GM18499 (cell line): Measurements from ENCODE around the gene PIP5KL1.

Source experiments
- ATAC-seq: cut with Tn5 transposase; IDR thresholded peaks from one replicate; pipeline ENCODE4 v1.9.1; 2021; ENCODE audit warnings: moderate number of reproducible peaks; ENCODE audit not compliant: insufficient read depth, unreplicated experiment

The PIP5KL1 gene

DNA sequence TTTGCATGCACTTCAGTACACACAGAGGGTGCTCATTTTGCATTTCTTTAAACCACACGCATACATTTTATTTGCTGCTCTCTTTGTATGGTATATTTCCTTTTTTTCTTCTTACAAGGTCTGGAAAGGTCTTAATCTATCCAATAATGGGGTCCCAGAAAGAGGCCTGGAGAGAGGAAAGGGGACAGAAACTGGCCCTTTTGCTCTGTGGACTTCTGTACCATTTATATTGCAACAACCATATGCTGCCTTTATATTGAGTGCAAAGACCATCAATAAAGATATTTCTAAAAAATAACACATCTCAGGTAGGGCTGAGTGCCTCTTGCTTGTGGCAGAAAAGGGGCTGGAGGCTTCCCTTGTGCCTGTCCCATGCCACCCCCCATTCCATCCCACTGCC, 22.6 kb upstream of the PIP5KL1 start:
- ATAC-seq: no peak

DNA sequence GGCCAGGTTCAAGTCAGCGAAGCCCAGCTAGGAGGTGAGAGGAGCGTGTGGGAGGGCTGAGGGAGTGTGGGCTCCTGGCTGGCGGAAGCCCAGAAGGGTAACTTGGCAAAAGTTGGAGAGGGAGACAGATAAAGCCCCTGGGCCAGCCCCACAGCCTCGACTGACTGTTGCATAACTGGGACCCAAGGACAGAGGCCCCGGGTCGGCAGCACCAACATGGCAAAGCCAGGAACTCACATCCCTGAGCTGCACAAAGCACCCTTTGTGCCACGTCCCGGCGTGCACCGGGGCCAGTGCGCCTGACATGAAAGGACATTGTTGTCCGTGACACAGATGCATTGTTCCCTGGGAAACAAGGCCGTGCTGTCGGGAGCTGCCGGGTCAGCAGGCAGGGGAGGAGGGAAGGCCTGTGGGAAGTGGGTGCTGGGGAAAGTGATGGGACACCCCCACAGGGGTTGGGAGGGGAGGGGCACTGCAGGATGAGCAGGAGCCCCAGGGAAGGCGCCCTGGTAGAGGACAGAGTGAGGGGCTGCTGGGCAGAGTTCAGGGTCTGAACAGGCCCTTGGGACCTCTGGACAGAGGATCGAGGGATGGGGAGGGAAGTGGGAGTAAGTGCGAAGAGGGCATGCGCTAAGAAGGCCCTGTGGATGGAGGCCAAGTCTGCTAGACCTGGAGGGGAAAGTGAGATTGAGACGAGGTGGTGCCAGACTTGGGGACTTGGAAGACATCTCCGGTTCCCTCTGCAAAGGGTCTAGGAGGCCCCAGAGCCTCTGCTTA, 20.1 kb upstream of the PIP5KL1 start:
- no peak for ATAC-seq

- ATAC-seq: no peak
Measured at GRCh38 chr9:127949827-127950512, 19.4 kb upstream of the PIP5KL1 start.

- ATAC-seq: no peak
Measured at GRCh38 chr9:127947841-127948710, 17.5 kb upstream of the PIP5KL1 start.

GRCh38 chr9:127946728-127947127, 16.2 kb upstream of the PIP5KL1 start:
- ATAC-seq: no peak

- ATAC-seq: no peak
Measured at GRCh38 chr9:127945942-127946341, 15.4 kb upstream of the PIP5KL1 start.

- ATAC-seq: no peak
Measured at GRCh38 chr9:127945338-127945737, 14.8 kb upstream of the PIP5KL1 start.

DNA sequence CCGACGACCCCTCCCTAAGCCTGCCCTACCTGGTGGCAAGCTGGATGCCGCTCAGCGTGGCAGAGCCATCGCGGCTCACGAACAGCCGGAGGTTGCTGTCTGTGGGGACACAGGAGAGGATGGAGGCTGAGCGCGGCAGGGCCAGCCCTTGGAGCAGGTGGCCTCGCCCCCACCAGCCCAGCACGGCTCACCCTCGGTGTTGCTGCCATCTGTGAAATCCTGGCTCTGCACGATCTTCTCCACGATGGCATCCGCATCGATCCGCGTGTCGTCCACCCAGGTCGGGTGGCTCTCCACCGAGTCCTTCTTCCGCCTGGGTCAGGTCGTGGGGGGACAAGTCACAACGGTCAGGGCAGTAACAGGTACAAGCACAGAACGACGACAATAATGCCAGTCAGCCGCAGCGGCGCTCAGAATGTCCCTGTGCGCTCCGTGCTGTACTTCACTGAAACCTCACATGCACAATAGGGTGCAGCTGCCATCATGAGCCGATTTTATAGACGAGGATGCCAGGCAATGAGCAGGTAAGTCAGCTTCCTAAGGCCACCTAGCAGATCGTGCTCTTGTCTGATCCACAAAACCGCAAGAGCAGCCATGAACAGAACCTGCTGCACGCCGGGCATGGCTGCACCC, 14.1 kb upstream of the PIP5KL1 start:
- ATAC-seq: no peak

DNA sequence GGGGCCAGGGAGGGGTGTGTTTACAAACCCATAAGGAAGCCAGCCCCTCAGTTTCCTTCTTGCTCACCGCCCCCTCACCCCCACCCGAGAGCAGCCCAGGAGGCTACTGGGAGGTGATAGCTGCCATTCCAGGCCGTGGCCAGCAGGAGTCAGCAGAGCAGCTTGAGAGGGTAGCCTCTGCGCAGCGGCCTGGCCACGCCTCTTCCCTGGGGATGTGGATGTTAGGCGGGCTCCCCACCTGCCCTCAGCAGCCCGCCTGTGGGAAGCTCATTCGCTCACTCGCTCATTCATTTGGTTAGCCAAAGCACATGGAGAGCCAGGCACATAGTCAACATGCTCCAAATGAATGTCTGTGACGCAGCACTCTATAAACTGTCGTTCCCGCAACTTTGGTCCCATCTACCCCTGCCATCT, 13.2 kb upstream of the PIP5KL1 start:
- no peak for ATAC-seq

GRCh38 chr9:127943011-127943662, 12.6 kb upstream of the PIP5KL1 start:
- ATAC-seq: no peak

GRCh38 chr9:127942216-127943010, 11.8 kb upstream of the PIP5KL1 start:
- ATAC-seq: no peak

GRCh38 chr9:127941961-127942215, 11.3 kb upstream of the PIP5KL1 start:
- ATAC-seq: no peak

DNA sequence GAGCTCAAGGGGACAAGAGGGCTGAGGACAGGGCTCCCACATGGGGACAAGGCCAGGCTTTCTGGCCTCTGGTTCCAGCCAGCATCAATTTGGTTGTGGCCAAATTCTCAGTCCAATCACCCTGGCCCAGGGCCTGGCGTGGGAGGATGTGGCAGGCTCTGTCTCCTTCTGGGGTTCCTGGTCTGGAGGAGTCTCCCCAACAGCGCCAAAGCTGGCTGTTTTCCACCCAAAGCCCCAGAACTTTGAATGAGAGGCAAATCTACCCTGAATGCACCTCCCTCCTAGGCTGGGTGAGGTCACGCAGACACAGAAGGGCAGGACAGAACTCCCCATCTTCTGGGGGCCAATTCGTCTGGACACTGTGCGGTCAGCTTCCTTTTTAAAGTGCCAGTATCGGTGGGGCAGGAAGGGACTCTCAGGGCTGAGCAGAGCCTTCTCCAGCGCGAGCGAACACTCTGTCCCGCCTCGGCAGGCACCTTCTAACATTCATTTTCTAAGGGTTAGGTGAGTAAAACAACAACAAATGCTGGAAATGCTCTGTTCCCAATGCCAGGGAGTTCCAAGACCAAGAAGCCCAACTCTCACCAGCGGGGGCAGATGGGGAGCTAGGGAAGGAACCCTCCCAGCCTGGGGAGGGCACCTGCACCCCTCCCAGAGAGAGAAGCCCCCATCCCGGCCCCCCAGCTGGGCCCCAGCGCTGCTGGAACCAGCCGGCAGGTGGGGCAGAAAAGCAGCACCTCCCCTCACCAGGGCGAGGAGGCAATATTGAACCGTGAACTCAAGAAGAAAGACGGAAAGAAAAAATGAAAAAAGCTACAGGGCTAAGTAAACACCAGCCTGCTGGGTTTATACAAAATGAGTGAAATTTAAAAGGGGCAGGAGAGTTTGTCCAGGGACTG, 10.7 kb upstream of the PIP5KL1 start:
- no peak for ATAC-seq

- ATAC-seq: no peak
Measured at GRCh38 chr9:127940593-127940992, 10.0 kb upstream of the PIP5KL1 start.

DNA sequence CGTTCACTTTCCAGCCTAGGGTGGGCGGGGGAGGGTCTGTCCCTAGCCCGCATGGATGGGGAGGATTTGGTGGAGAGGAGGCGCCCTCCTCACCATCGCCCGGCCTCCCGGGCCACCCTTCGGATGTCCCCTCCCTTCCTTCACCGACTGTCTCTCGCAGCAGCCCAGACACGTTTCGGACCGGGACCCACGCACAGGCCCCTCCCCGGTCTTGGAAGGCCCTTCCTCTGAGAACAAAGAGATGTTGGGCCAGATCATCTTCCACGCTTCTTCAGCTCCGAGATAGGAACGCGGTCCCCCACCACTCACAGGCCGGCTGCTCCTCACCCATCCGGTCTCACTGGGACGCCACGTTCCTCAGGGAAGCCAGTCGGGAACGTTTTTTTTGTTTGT, 7.7 kb upstream of the PIP5KL1 start:
- ATAC-seq: no peak

DNA sequence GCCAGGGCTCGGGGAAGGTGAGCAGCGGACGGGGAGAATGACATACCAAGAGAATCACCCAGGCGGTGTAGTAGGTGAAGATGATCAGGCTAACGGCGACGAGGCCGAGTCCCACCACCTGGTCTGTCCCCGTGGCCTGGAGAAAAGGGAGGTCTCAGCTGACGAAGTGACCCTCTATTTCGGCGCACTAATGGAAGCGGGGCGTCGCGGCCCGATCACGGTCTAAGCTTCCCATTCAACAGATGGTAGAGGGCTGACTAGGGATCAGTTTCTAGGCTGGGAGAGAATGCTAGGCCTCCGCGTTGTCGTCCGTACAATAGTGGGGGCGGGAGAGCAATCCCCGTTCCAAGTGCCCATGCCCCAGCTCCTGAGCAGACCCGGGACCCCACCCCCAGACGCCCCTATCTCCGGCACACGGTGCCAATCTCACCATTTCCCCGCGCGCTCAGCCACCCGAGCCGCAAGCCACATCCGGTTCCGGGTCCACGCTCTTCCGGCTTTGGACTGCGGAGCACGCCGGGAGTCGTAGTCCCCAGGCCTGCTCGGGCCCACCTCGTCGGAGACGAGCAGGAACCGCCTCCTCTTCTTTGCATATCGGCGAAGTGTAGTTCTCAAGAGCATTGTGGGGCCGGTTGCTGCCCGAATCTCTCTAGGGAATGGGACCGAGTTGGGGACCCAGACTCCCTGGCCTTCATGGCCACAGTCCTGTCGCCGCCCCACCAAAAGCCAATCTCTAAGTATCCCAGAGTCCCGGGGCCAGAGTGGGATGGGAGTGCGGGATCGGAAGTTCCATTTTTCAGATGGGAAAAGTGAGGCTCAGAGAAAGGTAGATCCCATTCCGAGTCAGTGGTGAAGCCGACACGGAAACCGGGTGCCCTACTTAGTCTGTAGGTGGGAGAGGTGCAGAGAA, 7.1 kb upstream of the PIP5KL1 start, which contains the start of gene DPM2:
DPM2 (minus strand) TSS at position 467 of the 910 bp plus-strand sequence; CDS start at position 433, 34 bp downstream.
- ATAC-seq: no peak

- no peak for ATAC-seq
Measured at GRCh38 chr9:127937056-127937387, 6.4 kb upstream of the PIP5KL1 start.
